ENCODE measurements around the gene PLA2G12A. TPM values are rescaled to one million over a fixed set of nuclear protein-coding genes. Genes with fewer than 3 reads are reported as not detected.

PLA2G12A gene
- total and polyA plus RNA-seq, 10 of the 15 experiments (the other 5 are each of a cell fraction or from before 2014, with no cell fraction given): 3.7 to 36.8 (median 15.5) TPM

DNA sequence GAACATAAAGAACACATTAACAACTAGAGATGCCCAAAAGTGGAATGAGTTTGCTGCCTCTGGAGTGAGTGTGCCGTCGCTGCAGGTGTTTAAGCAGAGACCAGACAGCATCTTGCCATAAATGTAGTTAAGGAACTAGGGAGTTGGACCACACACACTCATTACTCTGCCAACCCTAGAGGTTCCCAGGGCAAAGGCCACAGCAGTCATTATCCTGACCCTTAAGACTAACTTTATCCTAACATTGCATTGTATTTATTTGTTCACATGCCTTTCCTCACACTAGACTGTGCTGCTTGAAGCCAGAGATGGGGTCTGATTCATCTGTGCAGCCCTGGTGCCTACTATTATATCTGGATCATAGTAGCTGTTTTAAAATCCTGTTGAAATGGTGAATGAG lies 16.9 kb upstream of the PLA2G12A start:
- Histone ChIP-seq H2AFZ (ENCODE audit: control insufficient read depth, low read depth, low read length) (no peak overlapping the region), H3K27ac (ENCODE audit: control insufficient read depth, insufficient read depth) (no peak overlapping the region), H4K20me1 (ENCODE audit: control insufficient read depth, insufficient read depth) (no peaks in the 10 kb centered on the region), H3K9ac (ENCODE audit: control insufficient read depth, insufficient read depth, low read length) (no peak overlapping the region), H3K4me1 (ENCODE audit: control insufficient read depth, insufficient read depth, low read length) (no peaks in the 10 kb centered on the region), H3K4me2 (ENCODE audit: control insufficient read depth, insufficient read depth) (no peak overlapping the region), H3K27me3 (replicated peaks in 1 of 2; ENCODE audit: control insufficient read depth in 2 of 2, insufficient read depth in 2 of 2, low read length in 1 of 2) (no peaks in the 10 kb centered on the region), H3K4me3 (no peak overlapping the region), H3K36me3 (ENCODE audit: control insufficient read depth in 2 of 2, insufficient read depth in 2 of 2, low read length in 1 of 2) (no peaks in the 10 kb centered on the region), H3K9me3 (replicated peaks; ENCODE audit: control insufficient read depth, insufficient read depth, low read length) (no peaks in the 10 kb centered on the region), H3K79me2 (ENCODE audit: control insufficient read depth, insufficient read depth, low read length) (no peaks in the 10 kb centered on the region)
- BruUV-seq (replicated peaks): no TSS peak
- intact Hi-C loops (cut with micrococcal nuclease; ENCODE audit: unreplicated experiment) (no loop called here), in situ Hi-C loops (cut with MboI) (no loop called here)
- no peak for TF ChIP-seq REST (IDR thresholded peaks at IDR 0.05; ENCODE audit: low read depth, low read length)
- TF ChIP-seq BMI1 (IDR thresholded peaks at IDR 0.05; ENCODE audit: borderline replicate concordance): no peak
- no peak for TF ChIP-seq TCF12 (IDR thresholded peaks at IDR 0.05; ENCODE audit: low read depth, low read length)
- TF ChIP-seq SREBF2 (IDR thresholded peaks at IDR 0.05; ENCODE audit: low read length): no peak
- TF ChIP-seq YBX1 (IDR thresholded peaks at IDR 0.05): no peak
- TF ChIP-seq SMAD5 (IDR thresholded peaks at IDR 0.05; ENCODE audit: low read depth): no peak
- no peak for TF ChIP-seq NR2F1 (conservative IDR thresholded peaks at IDR 0.05)
- TF ChIP-seq ELK1 (IDR thresholded peaks at IDR 0.05; ENCODE audit: low read depth, low read length): no peak
- TF ChIP-seq ESRRA (IDR thresholded peaks at IDR 0.05; ENCODE audit: low read length): no peak
- TF ChIP-seq MYC (IDR thresholded peaks at IDR 0.05; ENCODE audit: insufficient read depth, insufficient read length, insufficient replicate concordance, low read length, severe bottlenecking): no peak
- TF ChIP-seq ZNF207 (IDR thresholded peaks at IDR 0.05; ENCODE audit: borderline replicate concordance): no peak
- TF ChIP-seq ETV6 (conservative IDR thresholded peaks at IDR 0.05 in 1 of 2, IDR thresholded peaks at IDR 0.05 in 1 of 2; ENCODE audit: borderline replicate concordance in 1 of 2, low read depth in 1 of 2): no peak
- no peak for TF ChIP-seq ZNF622 (IDR thresholded peaks at IDR 0.05)
- no peak for TF ChIP-seq TCF7 (IDR thresholded peaks at IDR 0.05; ENCODE audit: borderline replicate concordance)
- TF ChIP-seq, protein P1, sequence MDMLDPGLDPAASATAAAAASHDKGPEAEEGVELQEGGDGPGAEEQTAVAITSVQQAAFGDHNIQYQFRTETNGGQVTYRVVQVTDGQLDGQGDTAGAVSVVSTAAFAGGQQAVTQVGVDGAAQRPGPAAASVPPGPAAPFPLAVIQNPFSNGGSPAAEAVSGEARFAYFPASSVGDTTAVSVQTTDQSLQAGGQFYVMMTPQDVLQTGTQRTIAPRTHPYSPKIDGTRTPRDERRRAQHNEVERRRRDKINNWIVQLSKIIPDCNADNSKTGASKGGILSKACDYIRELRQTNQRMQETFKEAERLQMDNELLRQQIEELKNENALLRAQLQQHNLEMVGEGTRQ (IDR thresholded peaks at IDR 0.05; ENCODE audit: borderline replicate concordance, low read depth, low read length): no peak
- TF ChIP-seq RUNX3 (IDR thresholded peaks at IDR 0.05; ENCODE audit: low read length): no peak
- TF ChIP-seq MEF2A (IDR thresholded peaks at IDR 0.05; ENCODE audit: insufficient read depth, low read depth, low read length): no peak
- TF ChIP-seq TAF1 (IDR thresholded peaks at IDR 0.05; ENCODE audit: borderline replicate concordance, low read depth, low read length): no peak
- no peak for TF ChIP-seq SUZ12 (IDR thresholded peaks at IDR 0.05; ENCODE audit: unreplicated experiment)
- no peak for TF ChIP-seq SMARCA5 (IDR thresholded peaks at IDR 0.05)
- WGBS (ENCODE audit: insufficient coverage, insufficient replicate concordance, low lambda C conversion rate, missing lambda C conversion rate): 100% methylated on average over 2 of the region's 2 CpGs
- DNase-seq (ENCODE audit: low read depth, low spot score): no peak
- CTCF ChIA-PET: no interaction called here
- no peak for FAIRE-seq
- RAD21 ChIA-PET (ENCODE audit: unreplicated experiment): interaction anchor here (1.0 kb wide), 1 partner anchor 17 kb away, joined by 3 read pairs; the partner anchor contains the start of gene PLA2G12A
- SMC1A ChIA-PET (ENCODE audit: uncharacterized antibody, unreplicated experiment): interaction anchor here (1.9 kb wide), 1 partner anchor 16 kb away, joined by 5 read pairs; no protein-coding TSS in a partner anchor
- no peak for ATAC-seq
- POLR2A ChIA-PET: no interaction called here
